ENCODE measurements around the gene SLC7A10. TPM values are rescaled to one million over a fixed set of nuclear protein-coding genes. Genes with fewer than 3 reads are reported as not detected.

Gene SLC7A10
- total RNA-seq, 2 experiments from 2014 or later = not detected

DNA sequence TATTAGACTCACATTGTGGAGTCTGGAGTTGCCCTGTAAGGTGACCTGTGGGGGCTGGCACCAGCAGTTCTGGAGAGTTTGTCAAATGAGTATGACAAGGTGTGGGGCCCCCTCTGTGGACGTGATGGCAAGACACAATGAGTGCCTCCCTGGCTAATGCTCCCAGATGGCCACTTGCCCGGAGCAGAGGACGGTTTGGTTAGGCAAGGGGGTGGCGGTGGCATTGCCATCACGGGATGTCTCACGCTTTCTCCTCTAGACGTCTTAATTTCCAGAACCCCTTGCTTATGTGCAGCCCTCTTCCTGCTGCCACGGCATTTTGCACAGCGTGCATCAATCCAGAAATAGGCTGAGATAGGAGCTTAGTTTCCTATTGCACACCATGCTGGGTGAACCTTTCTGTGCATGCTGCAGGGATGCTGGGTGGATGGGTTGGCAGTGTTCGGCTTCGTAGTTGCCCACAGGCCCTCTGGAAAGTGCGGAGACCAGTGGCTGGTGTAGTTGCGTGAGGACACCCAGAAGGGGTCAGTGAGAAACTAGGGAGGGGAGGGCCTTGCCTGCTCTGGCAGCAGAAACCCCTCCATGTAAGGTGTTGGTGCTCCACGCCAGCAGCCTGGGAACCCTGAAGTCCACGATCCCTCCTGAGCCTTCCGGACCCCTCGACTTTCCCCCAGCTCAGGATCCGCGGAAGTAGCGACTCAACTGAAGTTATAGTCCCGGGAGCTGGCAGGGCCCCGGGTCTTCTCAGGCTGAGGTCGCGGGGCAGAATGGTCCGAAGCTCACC lies 49.6 kb downstream of the SLC7A10 start:
- ATAC-seq = no peak
- peaks cover 2% of the 10 kb centered on the region for H3K27me3 Mint-ChIP-seq
- peaks cover 6% of the 10 kb centered on the region for H3K36me3 Mint-ChIP-seq (ENCODE audit: low read depth)
- intact Hi-C loops (cut with micrococcal nuclease) = no loop called here
- peaks cover 31% of the 10 kb centered on the region for H3K4me1 Mint-ChIP-seq (ENCODE audit: low read depth)
- peak overlapping the region; percentile 86 for H3K4me3 Mint-ChIP-seq
- POLR2A ChIA-PET = interaction anchor here (0.7 to 5.5 kb wide), 11 partner anchors 11 to 620 kb away, joined by 3 to 52 read pairs (median 3); partner anchors contain the start of genes GPATCH1 and KCTD15
- no peak for TF ChIP-seq CTCF (IDR thresholded peaks at IDR 0.05)
- H3K27ac Mint-ChIP-seq = peak overlapping the region; percentile 84
- CTCF ChIA-PET = interaction anchor here (0.6 to 4.7 kb wide), 19 partner anchors 8 to 240 kb away, joined by 3 to 28 read pairs (median 5); partner anchors contain the start of genes CEBPA and CEBPG
- DNase-seq = peak; percentile 21
- no peaks in the 10 kb centered on the region for H3K9me3 Mint-ChIP-seq

- no peak for ATAC-seq
- CTCF ChIA-PET = interaction anchor here (1.2 to 4.7 kb wide), 5 partner anchors 9 to 55 kb away, joined by 3 to 28 read pairs (median 24); no protein-coding TSS in a partner anchor
- H3K9me3 Mint-ChIP-seq = no peaks in the 10 kb centered on the region
- peaks cover 6% of the 10 kb centered on the region for H3K36me3 Mint-ChIP-seq (ENCODE audit: low read depth)
- peaks cover 2% of the 10 kb centered on the region for H3K27me3 Mint-ChIP-seq
- DNase-seq = no peak
- TF ChIP-seq CTCF (IDR thresholded peaks at IDR 0.05) = no peak
- H3K27ac Mint-ChIP-seq = no peak overlapping the region
- POLR2A ChIA-PET = interaction anchor here (1.0 to 5.5 kb wide), 3 partner anchors 11 to 31 kb away, joined by 3 to 52 read pairs (median 6); no protein-coding TSS in a partner anchor
- intact Hi-C loops (cut with micrococcal nuclease) = no loop called here
- peak overlapping the region; percentile 86 for H3K4me3 Mint-ChIP-seq
- H3K4me1 Mint-ChIP-seq (ENCODE audit: low read depth) = peaks cover 31% of the 10 kb centered on the region
Measured at GRCh38 chr19:33175156-33175782, 50.4 kb downstream of the SLC7A10 start.

- Mint-ChIP-seq H3K4me1 (ENCODE audit: low read depth) (peaks cover 31% of the 10 kb centered on the region), H3K4me3 (no peak overlapping the region), H3K27ac (no peak overlapping the region), H3K27me3 (peaks cover 2% of the 10 kb centered on the region), H3K36me3 (ENCODE audit: low read depth) (peaks cover 6% of the 10 kb centered on the region), H3K9me3 (no peaks in the 10 kb centered on the region)
- ChIA-PET POLR2A (interaction anchor here (5.5 kb wide), 1 partner anchor 14 kb away, joined by 52 read pairs; no protein-coding TSS in a partner anchor), CTCF (interaction anchor here (2.2 to 4.7 kb wide), 3 partner anchors 10 to 30 kb away, joined by 7 to 28 read pairs (median 9); no protein-coding TSS in a partner anchor)
- intact Hi-C loops (cut with micrococcal nuclease) = no loop called here
- no peak for DNase-seq
- no peak for ATAC-seq
- no peak for TF ChIP-seq CTCF (IDR thresholded peaks at IDR 0.05)
Measured at GRCh38 chr19:33174186-33174585, 51.5 kb downstream of the SLC7A10 start.

DNA sequence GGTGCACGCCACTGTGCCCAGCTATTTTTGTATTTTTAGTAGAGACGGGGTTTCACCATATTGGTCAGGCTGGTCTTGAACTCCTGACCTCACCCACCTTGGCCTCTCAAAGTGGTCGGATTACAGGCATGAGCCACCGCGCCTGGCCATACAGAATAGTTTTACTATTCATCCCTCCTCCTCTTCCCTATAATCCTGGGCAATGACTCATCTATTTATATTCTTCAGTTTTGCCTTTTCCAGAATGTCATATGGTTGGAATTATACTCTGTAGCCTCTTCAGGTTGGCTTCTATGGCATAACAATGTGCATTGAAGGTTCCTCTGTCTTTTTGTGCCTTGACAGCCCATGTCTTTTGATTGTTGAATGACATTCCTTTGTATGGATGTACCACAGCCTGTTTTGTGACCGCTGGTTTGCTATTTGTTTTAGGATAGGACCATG lies 53.7 kb downstream of the SLC7A10 start:
- H3K36me3 Mint-ChIP-seq (ENCODE audit: low read depth) = peaks cover 8% of the 10 kb centered on the region
- POLR2A ChIA-PET = no interaction called here
- no peak overlapping the region for H3K4me3 Mint-ChIP-seq
- no peak for TF ChIP-seq CTCF (IDR thresholded peaks at IDR 0.05)
- ATAC-seq (no peak), DNase-seq (no peak)
- peaks cover 2% of the 10 kb centered on the region for H3K27me3 Mint-ChIP-seq
- no peak overlapping the region for H3K27ac Mint-ChIP-seq
- intact Hi-C loops (cut with micrococcal nuclease) = no loop called here
- peaks cover 2% of the 10 kb centered on the region for H3K9me3 Mint-ChIP-seq
- CTCF ChIA-PET = interaction anchor here (2.1 to 4.7 kb wide), 4 partner anchors 12 to 27 kb away, joined by 7 to 28 read pairs (median 10); no protein-coding TSS in a partner anchor
- peaks cover 22% of the 10 kb centered on the region for H3K4me1 Mint-ChIP-seq (ENCODE audit: low read depth)

Data from activated CD8-positive, alpha-beta T cell treated with anti-CD3 and anti-CD28 coated beads for 36 hours (primary cell).